HepG2 (cell line): ENCODE measurements around the gene CIB1. TPM values are rescaled to one million over a fixed set of nuclear protein-coding genes. Genes with fewer than 3 reads are reported as not detected.
A peak's percentile ranks its signal among the peaks of the same experiment; 100 is the strongest.

Source experiments
- GABPA ChIP-seq, 2 experiments: IDR thresholded peaks; 2 replicates each; pipeline ENCODE4 v1.6.1; 2011 to 2016; ENCODE audit warnings: low read depth in 2 of 2, low read length in 1 of 2, missing biosample characterization in 1 of 2, missing genetic modification characterization in 1 of 2
- JDP2 ChIP-seq: sonication (generic); formaldehyde crosslinking; IDR thresholded peaks from 2 replicates; pipeline ENCODE4 v1.8.1; 2022; ENCODE audit warnings: missing genetic modification reagents, borderline replicate concordance
- SOX13 ChIP-seq, 3 experiments: fragments of 450-650 bp in 1 of 3; sonication (generic) in 1 of 3; formaldehyde crosslinking in 1 of 3; IDR thresholded peaks in 2 of 3; conservative IDR thresholded peaks in 1 of 3; 2 replicates each; pipeline versions ENCODE4 v1.5.0 to v1.6.1; 2016 to 2020; ENCODE audit warnings: antibody characterized with exemption in 1 of 3, mild to moderate bottlenecking in 1 of 3, missing compliant biosample characterization in 1 of 3, missing genetic modification reagents in 1 of 3, moderate library complexity in 1 of 3
- ZNF792 ChIP-seq: IDR thresholded peaks from 2 replicates; pipeline ENCODE4 v1.6.1; 2016
- ZSCAN21 ChIP-seq: sonication (generic); formaldehyde crosslinking; IDR thresholded peaks from 2 replicates; pipeline ENCODE4 v1.8.0; 2022; ENCODE audit warnings: mild to moderate bottlenecking, missing genetic modification reagents, moderate library complexity, borderline replicate concordance
- polyA plus RNA-seq, 8 experiments: library from polyadenylated mRNA; depleted of rRNA in 3 of 8; stranded (reverse) in 7 of 8; unstranded in 1 of 8; fragments of >200 nt; fragmentation: Illumina TruSeq in 4 of 8; extraction: Trizol in 4 of 8; gene quantifications; 2 replicates each; pipeline versions ENCODE4 v1.2.1 to v1.2.3, GENCODE V29; 2011 to 2016; ENCODE audit warnings: low read depth in 4 of 8, missing spikeins in 1 of 8, mixed read lengths in 1 of 8; ENCODE audit not compliant: insufficient read depth in 1 of 8
- total RNA-seq, 5 experiments: library from RNA; depleted of rRNA; stranded (reverse); fragments of >200 nt; fragmentation: Illumina TruSeq; extraction: Trizol; gene quantifications; 2 replicates each; pipeline ENCODE4 v1.2.3, GENCODE V29; 2016; ENCODE audit warnings: low read depth in 1 of 5
- TF ChIP-seq, protein P1 (sequence below): sonication (generic); formaldehyde crosslinking; IDR thresholded peaks from 2 replicates; pipeline ENCODE4 v1.4.0; 2020; ENCODE audit warnings: missing genetic modification reagents
- TF ChIP-seq, protein P2 (sequence below): sonication (generic); formaldehyde crosslinking; IDR thresholded peaks from 2 replicates; pipeline ENCODE4 v1.4.0; 2020; ENCODE audit warnings: missing genetic modification reagents
- TF ChIP-seq, protein P3 (sequence below): sonication (generic); formaldehyde crosslinking; IDR thresholded peaks from 2 replicates; pipeline ENCODE4 v1.9.0; 2022; ENCODE audit warnings: missing genetic modification reagents, mild to moderate bottlenecking, borderline replicate concordance

CIB1 gene
- total and polyA plus RNA-seq, 2 of the 13 experiments (the other 11 are each of a cell fraction or from before 2014, with no cell fraction given) = 38.7 to 72.7 TPM

DNA sequence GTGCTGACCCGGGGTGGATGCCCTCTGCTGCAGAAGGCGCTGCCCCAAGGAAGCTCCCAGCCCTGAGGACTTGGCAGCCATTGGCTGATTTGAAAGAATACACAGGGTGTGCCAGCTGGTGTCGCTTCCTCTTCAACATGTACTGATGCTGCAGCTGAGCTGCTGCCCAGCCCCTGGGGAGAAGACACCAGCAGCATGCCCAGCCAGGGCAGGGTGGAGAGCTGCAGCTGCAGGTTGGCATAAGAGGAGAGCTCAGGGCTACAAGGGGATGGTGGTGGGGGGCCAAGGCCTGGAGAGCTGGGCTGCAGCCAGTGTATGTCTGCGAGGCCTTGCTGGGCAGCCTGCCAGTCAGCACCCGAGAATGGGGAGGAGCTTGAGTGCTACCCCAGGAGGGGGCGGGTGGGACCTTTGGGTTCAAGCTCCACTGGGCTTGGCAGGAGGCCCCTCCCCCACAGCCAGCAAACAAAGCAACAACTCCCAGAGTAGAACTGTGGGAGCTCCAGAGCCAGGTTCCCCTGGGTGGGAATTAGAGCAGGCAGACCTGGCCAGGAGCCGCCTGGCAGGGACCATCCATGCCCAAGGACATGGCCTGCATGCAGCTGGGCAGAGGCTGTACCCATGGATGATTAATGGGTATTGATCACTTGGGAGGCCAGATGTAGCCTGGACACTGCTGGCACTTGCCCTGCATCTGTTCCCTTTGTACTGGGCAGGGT lies 41.8 kb downstream of the CIB1 start (continued):
- TF ChIP-seq, protein P1, sequence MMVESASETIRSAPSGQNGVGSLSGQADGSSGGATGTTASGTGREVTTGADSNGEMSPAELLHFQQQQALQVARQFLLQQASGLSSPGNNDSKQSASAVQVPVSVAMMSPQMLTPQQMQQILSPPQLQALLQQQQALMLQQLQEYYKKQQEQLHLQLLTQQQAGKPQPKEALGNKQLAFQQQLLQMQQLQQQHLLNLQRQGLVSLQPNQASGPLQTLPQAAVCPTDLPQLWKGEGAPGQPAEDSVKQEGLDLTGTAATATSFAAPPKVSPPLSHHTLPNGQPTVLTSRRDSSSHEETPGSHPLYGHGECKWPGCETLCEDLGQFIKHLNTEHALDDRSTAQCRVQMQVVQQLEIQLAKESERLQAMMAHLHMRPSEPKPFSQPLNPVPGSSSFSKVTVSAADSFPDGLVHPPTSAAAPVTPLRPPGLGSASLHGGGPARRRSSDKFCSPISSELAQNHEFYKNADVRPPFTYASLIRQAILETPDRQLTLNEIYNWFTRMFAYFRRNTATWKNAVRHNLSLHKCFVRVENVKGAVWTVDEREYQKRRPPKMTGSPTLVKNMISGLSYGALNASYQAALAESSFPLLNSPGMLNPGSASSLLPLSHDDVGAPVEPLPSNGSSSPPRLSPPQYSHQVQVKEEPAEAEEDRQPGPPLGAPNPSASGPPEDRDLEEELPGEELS (CRISPR knock-in tag) = peak; percentile 77
- TF ChIP-seq, protein P2, sequence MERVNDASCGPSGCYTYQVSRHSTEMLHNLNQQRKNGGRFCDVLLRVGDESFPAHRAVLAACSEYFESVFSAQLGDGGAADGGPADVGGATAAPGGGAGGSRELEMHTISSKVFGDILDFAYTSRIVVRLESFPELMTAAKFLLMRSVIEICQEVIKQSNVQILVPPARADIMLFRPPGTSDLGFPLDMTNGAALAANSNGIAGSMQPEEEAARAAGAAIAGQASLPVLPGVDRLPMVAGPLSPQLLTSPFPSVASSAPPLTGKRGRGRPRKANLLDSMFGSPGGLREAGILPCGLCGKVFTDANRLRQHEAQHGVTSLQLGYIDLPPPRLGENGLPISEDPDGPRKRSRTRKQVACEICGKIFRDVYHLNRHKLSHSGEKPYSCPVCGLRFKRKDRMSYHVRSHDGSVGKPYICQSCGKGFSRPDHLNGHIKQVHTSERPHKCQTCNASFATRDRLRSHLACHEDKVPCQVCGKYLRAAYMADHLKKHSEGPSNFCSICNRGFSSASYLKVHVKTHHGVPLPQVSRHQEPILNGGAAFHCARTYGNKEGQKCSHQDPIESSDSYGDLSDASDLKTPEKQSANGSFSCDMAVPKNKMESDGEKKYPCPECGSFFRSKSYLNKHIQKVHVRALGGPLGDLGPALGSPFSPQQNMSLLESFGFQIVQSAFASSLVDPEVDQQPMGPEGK (CRISPR knock-in tag) = peak; percentile 93
- TF ChIP-seq GABPA (IDR thresholded peaks at IDR 0.05; ENCODE audit: low read depth, low read length) (no peak), GABPA (CRISPR knock-in tag; IDR thresholded peaks at IDR 0.05; ENCODE audit: low read depth) (peak; percentile 34; the same call in 1 of the 2 replicates), JDP2 (CRISPR knock-in tag) (no peak), ZSCAN21 (0 out of 2 replicates have a peak, but pooled peaks have one; percentile 55), ZNF792 (CRISPR knock-in tag) (peak; percentile 33; the same call in 1 of the 2 replicates), SOX13 (IDR thresholded peaks at IDR 0.05) (no peak), SOX13 (CRISPR knock-in tag; conservative IDR thresholded peaks at IDR 0.05 in 1 of 2, IDR thresholded peaks at IDR 0.05 in 1 of 2) (peak in 1 of 2 experiments; percentile 61; a peak in 2 of 4 replicates)
- TF ChIP-seq, protein P3, sequence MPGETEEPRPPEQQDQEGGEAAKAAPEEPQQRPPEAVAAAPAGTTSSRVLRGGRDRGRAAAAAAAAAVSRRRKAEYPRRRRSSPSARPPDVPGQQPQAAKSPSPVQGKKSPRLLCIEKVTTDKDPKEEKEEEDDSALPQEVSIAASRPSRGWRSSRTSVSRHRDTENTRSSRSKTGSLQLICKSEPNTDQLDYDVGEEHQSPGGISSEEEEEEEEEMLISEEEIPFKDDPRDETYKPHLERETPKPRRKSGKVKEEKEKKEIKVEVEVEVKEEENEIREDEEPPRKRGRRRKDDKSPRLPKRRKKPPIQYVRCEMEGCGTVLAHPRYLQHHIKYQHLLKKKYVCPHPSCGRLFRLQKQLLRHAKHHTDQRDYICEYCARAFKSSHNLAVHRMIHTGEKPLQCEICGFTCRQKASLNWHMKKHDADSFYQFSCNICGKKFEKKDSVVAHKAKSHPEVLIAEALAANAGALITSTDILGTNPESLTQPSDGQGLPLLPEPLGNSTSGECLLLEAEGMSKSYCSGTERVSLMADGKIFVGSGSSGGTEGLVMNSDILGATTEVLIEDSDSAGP (CRISPR knock-in tag) = peak; percentile 48; the same call in 1 of the 2 replicates
